Right ventricle myocardium superior (tissue), 1 donor: ENCODE results near the gene SERGEF. TPM values are rescaled to one million over a fixed set of nuclear protein-coding genes. Genes with fewer than 3 reads are reported as not detected.
A peak's percentile ranks its signal among the peaks of the same experiment; 100 is the strongest.

ENCODE experiments used
- ATAC-seq: fragments of 200-7000 bp; cut with Tn5 transposase; one replicate; pipeline ENCODE4 v1.9.1; 2020; ENCODE audit warnings: mild to moderate bottlenecking; ENCODE audit not compliant: poor library complexity
- DNase-seq: peaks from one replicate; pipeline ENCODE4 v3.0.0-alpha.2; 2020
- intact Hi-C: fragments of 100-400 bp; cut with DNase I; formaldehyde crosslinking; loops from one replicate; pipeline ENCODE4 v1.11.2; 2022
- total RNA-seq: library from RNA; stranded (reverse); fragmentation: NEBNext Ultra II Directional; extraction: Animal tissue kit (Norgen Biotek cat#: 25700); gene quantifications from one replicate; pipeline ENCODE4 v1.2.1, GENCODE V29; 2021
- donor health status: DM: no; HTN: yes; CAD: no; lungs with severe emphysema.

The SERGEF gene
- total RNA-seq, 1 donor from 2014 or later: 14.7 TPM

DNA sequence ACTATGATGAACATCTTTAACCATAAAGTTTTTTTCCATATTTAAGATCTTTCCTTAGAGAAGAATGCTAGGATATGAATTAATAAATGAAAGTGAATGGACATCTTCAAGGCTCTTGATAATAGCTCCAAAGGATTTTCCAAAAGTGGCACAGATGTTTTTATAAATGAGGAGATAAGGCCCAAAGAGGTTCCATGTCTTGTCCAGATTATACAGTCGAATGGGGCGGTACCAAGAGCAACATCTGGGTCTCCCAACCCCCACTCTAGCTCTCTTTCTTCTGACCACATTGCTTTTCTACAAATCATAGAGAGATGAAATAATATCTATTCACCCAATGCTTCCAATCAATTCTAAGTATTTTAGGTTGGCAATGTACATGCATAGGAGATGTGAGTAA lies 164.1 kb downstream of the SERGEF start:
- no peak for DNase-seq
- intact Hi-C loops: no loop called here
- ATAC-seq: no peak

DNA sequence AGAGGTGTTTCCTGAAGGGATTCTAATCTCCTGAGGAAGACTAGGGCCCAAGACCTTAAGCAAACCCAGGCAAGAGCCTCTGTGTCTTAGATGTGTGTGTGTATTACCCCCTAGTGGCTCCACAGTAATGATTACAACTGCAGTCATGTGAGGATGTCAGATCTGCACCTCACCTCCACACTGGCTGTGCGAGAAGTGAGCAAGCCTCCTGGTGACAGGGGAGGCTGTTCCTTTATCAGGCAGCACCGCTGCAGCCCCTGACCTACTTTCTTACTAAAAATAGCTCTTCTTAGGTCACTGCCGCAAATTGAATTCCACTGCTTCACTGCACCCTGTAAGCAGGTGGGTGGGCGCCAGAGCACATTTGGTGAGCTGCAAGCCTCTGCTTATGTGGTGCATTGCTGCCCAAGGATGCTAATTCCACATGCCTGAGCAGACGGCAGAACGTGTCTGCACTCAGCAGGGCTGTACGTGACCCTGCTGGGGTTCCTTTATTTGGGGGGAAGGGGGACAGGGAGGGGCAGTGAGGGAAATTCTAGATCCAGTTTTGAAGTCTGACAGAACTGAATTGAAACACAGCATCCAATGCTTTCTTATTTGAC lies 165.9 kb downstream of the SERGEF start:
- intact Hi-C loops: loop anchor here (2.0 kb wide), 1 partner anchor 126 kb away; no protein-coding TSS in a partner anchor
- DNase-seq (no peak), ATAC-seq (peak; percentile 76)

- DNase-seq: peak; percentile 37
- peak; percentile 47 for ATAC-seq
- intact Hi-C loops: no loop called here
These were observed 167.4 kb downstream of the SERGEF start for GRCh38 chr11:17845431-17845881.

DNA sequence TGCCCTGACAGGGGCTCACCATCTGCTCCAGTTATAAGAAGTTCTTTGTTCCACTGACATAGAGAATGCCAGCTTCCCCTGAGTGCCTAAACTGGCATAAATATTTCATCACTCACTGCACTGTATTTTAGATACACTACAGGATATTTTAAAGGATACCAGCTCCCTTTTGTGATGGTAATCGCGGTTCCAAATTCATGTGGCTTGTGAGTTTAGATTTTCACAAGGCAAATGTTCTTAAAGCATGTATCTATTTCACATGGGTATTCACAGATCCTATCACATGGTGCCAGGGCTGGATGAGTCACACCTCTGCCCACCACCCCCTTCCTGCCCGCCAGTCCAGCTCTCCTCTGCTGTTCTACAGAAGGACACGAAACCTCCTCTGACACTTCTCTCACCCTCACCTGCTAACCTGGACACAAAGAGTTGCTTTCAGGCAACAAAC lies 172.7 kb downstream of the SERGEF start:
- DNase-seq (no peak), ATAC-seq (no peak)
- intact Hi-C loops: no loop called here

DNA sequence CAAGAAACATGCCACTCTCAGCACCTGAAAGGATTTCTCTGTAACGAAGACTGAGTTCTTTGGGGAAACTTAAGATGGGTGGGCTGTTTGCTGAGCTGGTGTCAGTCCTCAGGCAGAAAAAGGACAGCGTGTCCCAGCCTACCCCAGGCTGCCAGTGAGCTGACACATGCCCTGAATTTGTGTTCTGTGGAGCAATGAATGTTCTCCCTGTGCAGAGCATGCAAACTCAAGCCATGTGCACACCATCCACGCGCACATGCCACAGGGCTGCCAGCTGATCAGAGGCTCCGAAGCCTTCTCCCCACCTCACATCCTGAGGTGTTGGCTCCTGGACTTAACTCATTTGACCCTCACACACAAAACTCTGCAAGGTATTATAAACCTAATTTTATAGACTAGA lies 173.4 kb downstream of the SERGEF start:
- DNase-seq (no peak), ATAC-seq (no peak)
- intact Hi-C loops: no loop called here

DNA sequence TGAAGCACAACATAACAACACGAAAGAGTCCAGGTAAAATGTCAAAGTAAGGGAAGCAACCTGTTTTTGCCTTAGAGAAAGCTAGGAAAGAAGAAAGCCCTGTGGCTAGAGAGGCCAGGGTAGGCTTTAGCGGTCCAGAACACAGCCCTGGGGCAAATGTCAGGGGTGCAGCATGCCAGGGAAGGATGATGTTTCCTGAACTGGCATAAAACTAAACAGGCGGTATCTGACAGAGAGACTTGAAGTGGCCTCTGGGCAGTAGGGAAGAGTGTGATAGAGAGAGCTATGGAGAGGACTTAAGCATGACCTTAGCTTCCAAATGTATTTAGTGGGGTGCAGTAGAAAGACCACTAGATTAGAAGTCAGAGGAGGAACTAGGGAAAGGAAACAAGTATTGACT lies 174.7 kb downstream of the SERGEF start:
- intact Hi-C loops: no loop called here
- ATAC-seq: no peak
- DNase-seq: no peak

- intact Hi-C loops: no loop called here
- no peak for DNase-seq
- no peak for ATAC-seq
These were observed 181.0 kb downstream of the SERGEF start for GRCh38 chr11:17831883-17832282.

DNA sequence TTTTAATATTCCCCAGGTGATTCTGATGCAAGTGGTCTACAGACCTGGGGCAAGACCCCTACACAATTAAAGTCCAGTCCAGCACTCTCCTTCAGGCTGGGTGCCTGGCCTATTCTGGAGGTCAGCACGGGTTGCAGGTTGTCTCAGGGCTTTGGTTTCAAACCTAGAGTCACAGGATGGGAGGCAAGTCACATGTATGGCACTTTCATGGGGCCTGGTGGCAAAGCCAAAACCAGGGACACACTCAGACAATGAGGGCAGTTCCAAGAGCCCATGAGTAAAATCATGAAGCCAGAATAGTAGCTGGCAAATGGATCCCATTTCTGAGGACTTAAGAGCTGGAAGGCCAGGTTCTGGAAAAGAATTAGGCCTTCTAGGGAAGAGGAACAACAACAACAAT lies 181.6 kb downstream of the SERGEF start:
- no peak for ATAC-seq

DNA sequence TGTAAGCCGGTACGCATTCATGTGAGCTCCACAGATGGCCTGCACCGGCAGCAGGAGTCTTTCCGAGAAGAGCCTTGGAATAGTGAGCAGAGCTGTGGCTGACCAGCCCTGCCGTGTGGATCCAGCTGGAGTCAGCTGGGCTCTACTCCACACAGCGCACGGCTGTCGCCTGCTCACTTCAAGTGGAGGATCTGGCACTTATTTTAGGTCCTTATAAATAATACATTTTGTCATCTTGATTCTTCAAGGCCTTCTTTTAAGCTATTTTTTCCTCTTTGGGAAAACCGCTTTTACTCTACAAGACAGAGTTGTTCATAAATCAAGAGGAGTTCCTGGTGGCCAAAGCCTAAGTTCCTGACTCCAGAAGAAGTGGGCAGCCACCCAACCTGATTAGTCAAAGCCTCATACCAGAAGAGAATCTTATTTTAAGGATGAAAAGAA lies 184.5 kb downstream of the SERGEF start:
- DNase-seq: peak; percentile 62
- intact Hi-C loops: no loop called here
- peak; percentile 95 for ATAC-seq

More for the DNA sequence above, 181.6 kb downstream of the SERGEF start:
- intact Hi-C loops: no loop called here
- DNase-seq: no peak

- intact Hi-C loops: loop anchor here (2.0 kb wide), 1 partner anchor 66 kb away; no protein-coding TSS in a partner anchor
- no peak for ATAC-seq
- DNase-seq: no peak
These were observed 185.8 kb downstream of the SERGEF start for GRCh38 chr11:17827006-17827405.

DNA sequence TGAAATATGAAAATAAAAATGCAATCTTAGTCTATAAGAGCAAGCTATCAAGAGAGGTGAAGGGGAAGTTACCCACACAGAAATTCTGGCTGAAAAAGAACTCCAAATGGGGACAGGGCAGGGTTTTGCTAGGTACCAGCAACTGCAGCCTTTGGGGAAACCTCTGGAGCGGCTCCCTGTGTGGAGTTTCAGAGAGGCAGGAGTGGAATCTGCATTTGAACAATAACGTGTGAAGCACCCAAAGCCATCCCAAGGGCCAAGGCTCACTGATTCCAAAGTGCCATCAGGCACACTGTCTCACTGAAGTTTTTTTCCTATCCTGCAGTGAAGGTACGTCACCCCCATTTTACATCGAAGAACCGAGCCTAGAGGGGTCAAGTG lies 190.5 kb downstream of the SERGEF start:
- ATAC-seq: peak; percentile 38

GRCh38 chr11:17821648-17822400 lies 191.0 kb downstream of the SERGEF start:
- peak; percentile 73 for ATAC-seq
- peak; percentile 53 for DNase-seq
- intact Hi-C loops: no loop called here

More for the DNA sequence above, 190.5 kb downstream of the SERGEF start:
- intact Hi-C loops: no loop called here
- no peak for DNase-seq

DNA sequence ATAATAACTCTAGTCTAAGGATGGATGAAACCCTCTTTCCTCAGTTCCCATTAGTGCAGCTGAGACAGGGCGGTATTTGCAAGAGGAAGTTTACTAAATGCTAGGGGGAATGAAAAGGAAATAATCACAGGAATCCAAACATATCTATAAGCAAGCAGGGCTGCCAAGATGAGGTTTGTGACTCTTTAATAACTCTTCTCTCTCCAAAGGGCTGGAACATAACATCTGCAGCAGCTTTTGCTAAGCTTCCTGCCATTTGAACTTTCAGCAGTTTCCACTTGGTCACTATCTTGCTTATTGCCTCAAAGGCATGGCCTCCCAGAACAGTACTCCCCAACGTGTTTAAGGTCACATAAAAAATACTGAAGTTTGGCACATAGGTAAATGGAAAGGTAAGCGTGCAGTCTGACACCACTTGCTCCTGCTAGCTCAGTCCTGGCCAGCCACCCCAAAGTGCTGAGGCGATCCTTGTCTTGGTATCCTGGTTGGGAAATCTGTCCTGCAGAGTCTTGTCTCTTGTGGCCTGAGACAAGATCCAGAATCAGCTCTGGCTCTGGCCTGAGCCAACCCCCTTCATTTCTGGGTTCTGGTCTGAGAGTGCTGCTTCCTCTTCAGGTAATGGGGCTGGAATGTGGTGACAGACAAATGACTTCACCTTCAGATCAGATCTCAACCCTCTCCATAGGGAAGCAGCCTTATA lies 196.5 kb downstream of the SERGEF start:
- no peak for ATAC-seq
- intact Hi-C loops: no loop called here
- DNase-seq: no peak

DNA sequence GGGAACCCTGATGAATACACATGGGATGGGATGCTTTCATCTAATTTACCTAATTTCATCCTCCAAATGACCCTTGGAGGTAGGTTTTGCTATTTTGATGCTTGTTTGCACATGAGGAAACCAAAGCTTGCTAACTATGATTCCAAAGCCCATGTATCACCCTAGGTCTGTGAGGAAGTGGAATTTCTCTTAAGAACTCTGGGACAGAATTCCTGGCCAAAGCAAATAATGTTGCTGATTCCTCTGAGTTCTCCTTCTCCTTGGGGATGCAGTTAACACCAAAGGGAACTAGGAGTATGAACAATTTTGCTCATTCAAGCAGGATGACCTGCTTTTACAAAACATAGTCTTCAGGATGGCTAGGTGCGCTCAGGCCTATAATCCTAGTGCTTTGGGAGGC lies 198.3 kb downstream of the SERGEF start:
- ATAC-seq (no peak), DNase-seq (no peak)
- intact Hi-C loops: no loop called here

DNA sequence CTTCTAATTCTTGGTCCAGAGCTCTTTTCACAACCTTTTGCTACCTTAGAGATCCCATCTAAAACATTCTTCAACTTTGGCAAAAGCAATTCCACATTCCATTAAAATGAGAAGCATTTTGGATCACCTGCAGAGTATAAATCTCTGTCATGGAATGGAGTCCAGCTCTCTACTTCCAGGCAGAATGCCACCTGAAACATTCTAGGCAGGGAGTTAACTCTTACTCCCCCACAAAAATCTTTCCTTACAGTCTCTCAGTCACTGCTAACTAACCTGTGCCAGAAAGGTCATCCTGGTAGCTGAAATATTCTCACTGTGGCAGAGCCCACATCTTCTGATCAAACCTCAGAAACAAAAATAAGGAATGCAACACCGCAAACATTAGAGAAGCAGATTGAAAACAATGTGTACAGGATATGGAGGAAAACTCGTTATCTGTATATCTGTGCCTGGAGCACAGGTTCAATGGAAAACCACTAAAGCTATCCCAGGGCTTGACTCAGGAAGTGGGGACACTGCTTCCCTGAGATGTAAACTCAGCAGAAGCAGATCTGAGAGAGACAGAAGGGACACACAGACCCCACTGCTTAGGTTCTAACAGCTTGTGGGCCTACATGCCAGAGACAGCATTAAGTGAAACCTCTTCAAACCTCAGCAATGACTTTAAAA lies 199.3 kb downstream of the SERGEF start:
- intact Hi-C loops: no loop called here
- ATAC-seq (no peak), DNase-seq (no peak)

GRCh38 chr11:17812865-17813187 lies 200.0 kb downstream of the SERGEF start:
- ATAC-seq (no peak), DNase-seq (no peak)
- intact Hi-C loops: no loop called here

DNA sequence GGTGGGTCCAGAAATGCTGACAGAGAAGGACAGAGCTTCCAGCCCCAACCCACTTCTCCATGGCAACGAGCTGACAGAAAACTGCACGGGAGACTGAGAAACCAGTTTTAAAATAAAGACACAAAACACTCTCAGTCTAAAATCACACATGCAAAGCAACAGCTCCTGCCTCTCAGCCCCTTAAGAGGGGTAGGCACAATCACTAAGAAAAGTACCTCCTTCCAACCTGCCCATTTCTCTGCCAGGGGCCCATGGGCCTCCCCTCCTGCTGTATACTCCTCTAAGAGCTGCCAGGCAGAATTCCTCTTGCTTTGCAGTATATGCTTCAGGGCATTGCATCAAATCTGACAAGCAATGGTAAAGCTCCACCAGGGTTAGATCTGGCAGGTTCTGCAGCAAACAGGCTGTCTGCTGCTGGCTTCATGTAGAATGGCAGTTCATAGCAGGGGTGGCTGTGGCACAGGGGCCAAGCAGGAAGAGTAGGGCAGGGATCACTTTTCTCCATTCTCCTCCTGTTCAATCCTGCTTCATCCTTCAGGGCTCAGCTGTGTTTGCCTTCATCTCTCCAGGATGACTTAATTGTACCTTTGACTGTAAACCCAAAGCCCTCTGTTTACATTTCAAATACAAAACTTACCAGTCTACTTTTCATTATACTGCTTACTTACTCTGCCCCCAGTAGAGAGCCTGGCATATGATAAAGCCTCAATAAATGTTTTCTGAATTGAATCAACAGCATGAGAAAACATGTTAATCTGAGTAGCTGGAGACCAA lies 200.6 kb downstream of the SERGEF start:
- no peak for ATAC-seq
- intact Hi-C loops: no loop called here

DNA sequence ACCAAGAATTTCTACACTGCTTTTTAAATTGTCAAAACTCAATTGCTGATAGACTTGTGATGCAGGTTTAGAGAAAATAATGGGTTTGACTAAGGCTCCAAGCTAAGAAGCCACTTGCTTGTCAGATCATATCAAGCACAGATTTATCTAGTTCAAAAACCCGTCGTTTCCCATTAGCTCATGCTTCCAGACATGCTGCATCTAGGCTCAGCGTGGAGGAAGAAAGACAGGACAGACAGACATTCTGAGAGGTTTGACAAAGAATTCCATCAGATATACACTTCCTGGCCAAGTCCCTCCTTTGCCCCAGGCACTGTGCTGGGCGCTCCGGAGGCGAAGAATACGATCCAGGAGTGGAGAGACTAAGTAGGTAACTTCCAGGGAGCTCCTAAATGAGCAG lies 201.5 kb downstream of the SERGEF start:
- intact Hi-C loops: no loop called here

More for the DNA sequence above, 200.6 kb downstream of the SERGEF start:
- DNase-seq: no peak

More for the DNA sequence above, 201.5 kb downstream of the SERGEF start:
- DNase-seq: no peak
- no peak for ATAC-seq
